KOPT-K1 (cell line): ENCODE measurements around the gene LRRC3C.
"Not testable (repeated sequence)": the region's sequence is repeated elsewhere in the genome, so short reads cannot be mapped to it uniquely, and the experiment has no call there.

ENCODE experiments used
- H3K27ac ChIP-seq: fragments of 200-600 bp; sonication (generic); 2 replicates; pipeline ENCODE4 v1.5.1; 2016; ENCODE audit warnings: antibody characterized with exemption, mild to moderate bottlenecking, low read depth, low read length; ENCODE audit not compliant: poor library complexity, severe bottlenecking
- H3K36me3 ChIP-seq: fragments of 200-600 bp; sonication (generic); 2 replicates; pipeline ENCODE4 v1.5.1; 2017; ENCODE audit warnings: antibody characterized with exemption, mild to moderate bottlenecking, low read length, moderate library complexity; ENCODE audit not compliant: insufficient read depth
- H3K9me3 ChIP-seq: fragments of 200-600 bp; sonication (generic); 2 replicates; pipeline ENCODE4 v1.5.1; 2017; ENCODE audit warnings: antibody characterized with exemption, low read length, mild to moderate bottlenecking; ENCODE audit not compliant: insufficient read depth, poor library complexity, severe bottlenecking

LRRC3C gene

DNA sequence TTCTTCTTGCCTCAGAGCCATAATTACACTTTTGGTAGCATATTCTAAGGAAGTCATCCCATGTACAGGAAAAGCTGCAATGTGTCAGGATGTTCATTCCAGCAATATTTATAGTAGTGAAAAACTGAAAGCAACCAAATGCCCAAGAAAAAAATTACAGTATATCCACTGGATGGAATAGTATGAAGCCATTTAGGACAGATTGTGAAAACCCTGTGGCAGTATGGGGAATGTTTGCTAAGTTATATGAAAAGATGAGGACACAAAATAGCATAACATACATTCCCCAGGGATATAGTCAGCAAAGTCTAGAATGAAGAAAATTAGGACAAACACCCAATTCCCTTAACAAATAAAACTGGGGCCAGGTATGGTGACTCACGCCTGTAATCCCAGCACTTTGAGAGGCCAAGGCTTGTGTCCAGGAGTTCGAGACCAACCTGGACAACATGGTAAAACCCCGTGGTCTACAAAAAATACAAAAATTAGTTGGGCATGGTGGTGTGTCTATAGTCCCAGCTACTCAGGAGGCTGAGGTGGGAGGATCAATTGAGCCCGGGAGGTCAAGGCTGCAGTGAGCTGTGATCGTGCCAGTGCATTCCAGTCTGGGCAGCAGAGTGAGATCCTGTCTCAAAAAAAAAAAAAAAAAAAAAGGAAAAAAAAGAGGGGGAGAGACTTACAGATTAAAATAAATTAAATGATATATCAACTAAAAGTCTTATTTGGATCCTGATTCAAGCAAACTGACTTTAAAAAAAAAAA, 2.3 kb downstream of the LRRC3C start:
- no peak overlapping the region for H3K27ac ChIP-seq
- no peaks in the 10 kb centered on the region for H3K9me3 ChIP-seq
- peaks cover 8% of the 10 kb centered on the region for H3K36me3 ChIP-seq

DNA sequence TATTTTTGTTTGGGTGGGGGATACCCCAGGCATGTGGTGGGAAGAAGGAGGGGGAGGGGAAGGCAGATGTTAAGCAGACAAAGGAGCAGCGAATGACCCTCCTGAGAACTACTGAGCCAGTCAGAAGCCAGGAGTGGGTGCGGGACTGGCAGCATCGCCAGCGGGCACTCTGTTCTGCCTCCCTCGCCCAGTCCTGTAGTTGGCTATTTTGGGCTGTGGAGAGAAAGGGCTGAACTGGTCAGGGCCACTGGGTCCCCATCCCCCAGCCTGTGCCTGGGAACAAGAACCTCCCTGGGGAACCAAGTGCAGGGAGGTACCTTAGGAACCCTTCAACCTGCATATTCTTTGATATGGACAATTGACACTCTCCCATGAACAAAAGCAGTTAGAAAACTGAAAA, 6.4 kb downstream of the LRRC3C start:
- Histone ChIP-seq H3K27ac (no peak overlapping the region), H3K36me3 (no peaks in the 10 kb centered on the region), H3K9me3 (no peaks in the 10 kb centered on the region)

DNA sequence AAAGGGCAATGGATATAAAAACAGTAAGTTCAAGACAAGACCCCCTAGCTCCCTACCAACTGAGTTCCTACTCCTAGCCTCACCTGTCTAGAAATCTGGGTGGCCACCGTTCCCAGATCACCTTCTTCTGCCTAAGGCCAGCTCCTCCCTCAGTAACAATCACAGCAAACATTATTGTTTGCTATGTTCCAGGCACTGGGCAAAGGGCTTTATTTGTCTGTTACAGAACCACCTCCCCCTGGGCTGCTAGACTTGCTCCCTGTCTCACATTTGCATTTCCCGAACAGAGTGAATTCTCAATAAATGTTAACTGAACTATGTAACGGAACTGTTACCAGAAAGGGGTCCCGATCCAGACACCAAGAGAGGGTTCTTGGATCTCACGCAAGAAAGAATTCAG, 6.8 kb downstream of the LRRC3C start:
- Histone ChIP-seq H3K9me3 (no peaks in the 10 kb centered on the region), H3K27ac (no peak overlapping the region), H3K36me3 (no peaks in the 10 kb centered on the region)

DNA sequence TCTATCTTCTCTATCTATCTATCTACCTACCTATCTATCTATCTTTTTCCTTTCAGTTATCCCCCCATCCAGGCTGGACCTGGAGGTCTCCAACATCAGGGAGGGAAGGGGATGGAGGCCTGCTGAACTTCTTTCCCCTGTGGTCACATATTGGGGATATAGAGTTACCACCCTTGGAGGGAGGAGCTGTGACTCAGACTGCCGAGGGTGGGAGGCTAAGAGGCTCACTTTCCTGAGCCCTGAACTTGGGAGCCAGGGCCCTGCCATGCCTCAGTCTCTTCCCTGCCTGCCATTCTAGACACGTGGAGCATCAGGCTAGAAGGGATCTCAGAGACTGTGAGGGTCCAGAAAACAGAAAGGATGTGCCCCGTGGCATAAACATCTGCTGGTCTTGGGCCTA, 8.4 kb downstream of the LRRC3C start:
- Histone ChIP-seq H3K9me3 (no peaks in the 10 kb centered on the region), H3K27ac (no peak overlapping the region), H3K36me3 (no peaks in the 10 kb centered on the region)

DNA sequence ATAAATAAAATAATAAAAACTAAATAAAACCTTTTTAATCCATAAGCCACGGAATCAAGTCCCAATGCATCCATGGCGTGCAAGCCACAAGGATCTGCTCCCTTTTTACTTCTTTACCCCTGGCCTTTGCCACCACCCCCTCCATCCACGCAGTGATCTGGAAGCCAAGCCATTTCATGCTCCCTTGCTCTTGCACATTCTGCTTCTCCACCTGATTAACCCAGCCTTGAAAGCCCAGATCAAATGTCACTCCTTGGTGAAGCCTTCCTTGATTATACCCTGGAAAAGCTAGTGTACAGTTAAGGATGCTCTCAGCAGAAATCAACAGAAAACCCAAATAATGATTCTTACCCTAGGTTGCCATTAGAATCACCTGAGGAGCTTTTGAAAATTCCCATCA, 9.9 kb downstream of the LRRC3C start:
- no peak overlapping the region for H3K27ac ChIP-seq
- no peaks in the 10 kb centered on the region for H3K36me3 ChIP-seq
- H3K9me3 ChIP-seq, result no peaks in the 10 kb centered on the region

DNA sequence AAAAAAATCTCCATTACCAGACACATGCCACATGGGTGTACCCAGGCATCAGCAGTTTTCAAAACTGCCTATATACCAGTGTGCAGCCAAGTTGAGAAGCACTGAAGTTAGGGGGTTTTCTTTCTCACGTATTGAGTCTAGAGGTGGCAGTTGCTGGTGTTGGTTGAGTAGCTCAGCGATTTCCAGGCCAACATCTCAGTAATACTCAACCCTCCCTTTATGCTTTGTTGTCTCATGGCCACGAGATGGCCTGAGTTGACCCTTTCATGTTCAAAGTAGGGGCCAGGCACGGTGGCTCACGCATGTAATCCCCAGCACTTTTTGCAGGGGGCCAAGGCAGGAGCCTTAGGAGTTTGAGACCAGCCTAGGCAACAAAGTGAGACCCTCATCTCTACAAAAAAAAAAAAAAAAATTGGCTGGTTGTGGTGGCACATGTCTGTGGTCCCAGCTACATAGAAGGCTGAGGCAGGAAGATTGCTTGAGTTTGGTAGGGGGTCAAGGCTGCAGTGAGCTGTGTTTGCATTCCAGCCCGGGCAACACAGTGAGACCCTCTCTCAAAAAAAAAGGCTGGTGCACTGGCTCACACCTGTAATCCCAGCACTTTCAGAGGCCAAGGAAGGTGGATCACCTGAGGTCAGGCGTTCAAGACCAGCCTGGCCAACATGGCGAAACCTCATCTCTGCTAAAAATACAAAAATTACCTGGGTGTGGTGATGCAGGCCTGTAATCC, 10.8 kb downstream of the LRRC3C start:
- Histone ChIP-seq H3K9me3 (no peaks in the 10 kb centered on the region), H3K36me3 (no peaks in the 10 kb centered on the region), H3K27ac (no peak overlapping the region)

DNA sequence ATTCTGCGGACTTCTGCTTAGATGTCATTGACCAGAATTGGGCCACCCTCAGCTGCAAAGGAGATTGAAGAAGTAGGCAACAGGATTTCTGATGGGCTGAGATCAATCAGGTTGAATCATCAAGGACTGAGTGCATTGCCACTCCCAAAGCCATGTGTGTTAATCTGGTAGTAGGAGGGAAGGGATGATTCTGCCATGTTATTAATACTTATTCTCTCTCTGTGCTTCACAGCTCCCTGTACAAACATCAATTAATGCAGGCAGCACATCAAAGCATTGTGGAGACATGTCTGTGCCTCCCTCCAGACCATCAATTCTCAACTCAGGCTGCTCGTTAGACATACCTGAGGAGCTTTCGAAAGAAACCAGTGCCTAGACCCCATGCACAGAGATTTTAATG, 11.6 kb downstream of the LRRC3C start:
- Histone ChIP-seq H3K27ac (no peak overlapping the region), H3K36me3 (no peaks in the 10 kb centered on the region), H3K9me3 (no peaks in the 10 kb centered on the region)

DNA sequence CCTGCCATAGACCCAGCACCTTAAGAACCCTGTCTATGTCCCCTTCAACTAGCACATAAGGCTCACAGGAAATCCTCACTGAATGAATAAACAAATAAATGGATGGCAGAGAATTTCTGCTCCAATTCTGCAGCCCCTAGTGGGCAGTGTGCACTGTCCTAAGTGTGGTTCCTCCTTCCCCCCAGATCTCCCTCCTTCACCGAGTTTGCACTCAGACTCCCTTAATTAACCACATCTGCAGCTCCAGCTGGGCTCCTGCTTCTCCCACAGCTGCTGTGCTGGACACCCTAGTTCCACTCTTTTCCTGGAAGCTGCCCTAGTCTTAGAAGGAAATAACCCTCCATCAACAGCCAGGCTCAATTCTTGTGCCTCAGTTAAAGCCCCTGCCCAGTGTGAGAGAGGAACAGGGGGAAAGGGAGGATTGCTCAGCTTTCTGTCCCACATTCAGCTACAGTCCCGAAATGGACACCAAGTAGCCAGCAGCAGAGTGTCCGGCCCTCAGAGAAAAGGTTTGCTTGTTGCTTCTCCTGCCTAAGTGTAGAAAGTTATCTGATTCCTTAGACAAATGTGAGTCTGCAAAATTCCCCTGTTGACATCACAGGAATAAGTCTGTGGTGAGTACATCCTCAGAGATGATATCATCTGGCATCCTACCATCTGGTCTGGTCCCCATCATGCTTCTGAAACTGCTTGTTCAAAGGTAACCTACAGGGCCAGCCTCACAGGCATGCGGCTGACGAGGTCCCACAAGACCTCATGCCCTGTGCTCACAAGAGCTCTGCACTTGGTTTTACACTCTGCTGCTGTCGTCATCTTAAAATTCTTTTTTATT, 12.3 kb downstream of the LRRC3C start:
- Histone ChIP-seq H3K9me3 (no peaks in the 10 kb centered on the region), H3K27ac (peak overlapping the region; percentile 17), H3K36me3 (no peaks in the 10 kb centered on the region)

DNA sequence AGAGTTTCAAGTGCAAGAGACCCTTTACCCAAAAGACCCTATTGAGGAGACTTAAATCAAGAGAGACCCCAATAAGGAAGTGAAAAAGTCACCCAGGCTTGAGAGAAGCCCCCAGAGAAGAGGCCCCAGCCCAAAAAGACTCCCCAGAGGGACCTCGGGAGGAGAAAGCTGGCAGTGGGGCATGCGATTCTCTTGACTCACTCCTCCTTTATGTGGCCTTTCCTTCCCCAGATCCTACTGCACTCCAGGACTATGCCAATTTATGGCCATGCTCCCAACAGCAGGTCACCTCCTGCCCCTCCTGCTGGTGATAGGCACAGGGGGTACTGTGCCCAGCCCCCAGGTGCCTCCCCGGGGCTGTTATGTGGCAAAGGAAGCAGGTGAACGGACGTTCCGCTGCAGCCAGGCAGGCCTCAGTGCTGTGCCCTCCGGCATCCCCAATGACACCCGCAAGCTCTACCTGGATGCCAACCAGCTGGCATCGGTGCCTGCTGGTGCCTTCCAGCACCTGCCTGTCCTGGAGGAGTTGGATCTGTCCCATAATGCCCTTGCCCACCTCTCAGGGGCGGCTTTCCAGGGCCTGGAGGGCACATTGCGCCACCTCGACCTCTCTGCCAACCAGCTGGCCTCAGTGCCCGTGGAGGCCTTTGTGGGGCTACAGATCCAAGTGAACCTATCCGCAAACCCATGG, 16.3 kb downstream of the LRRC3C start:
- Histone ChIP-seq H3K9me3 (no peaks in the 10 kb centered on the region), H3K27ac (no peak overlapping the region), H3K36me3 (no peaks in the 10 kb centered on the region)

DNA sequence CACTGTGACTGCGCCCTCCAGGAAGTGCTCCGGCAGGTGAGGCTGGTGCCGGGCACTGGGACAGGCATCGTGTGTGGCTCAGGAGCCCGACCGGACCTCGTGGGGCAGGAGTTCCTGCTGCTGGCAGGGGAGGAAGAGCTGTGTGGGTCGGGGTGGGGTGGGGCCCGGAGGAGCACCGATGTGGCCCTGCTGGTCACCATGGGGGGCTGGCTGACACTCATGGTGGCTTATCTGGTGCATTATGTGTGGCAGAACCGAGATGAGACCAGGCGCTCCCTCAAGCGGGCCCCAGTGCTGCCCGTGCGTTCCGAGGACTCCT, 16.8 kb downstream of the LRRC3C start:
- H3K36me3 ChIP-seq, result no peaks in the 10 kb centered on the region
- H3K27ac ChIP-seq, result no peak overlapping the region
- no peaks in the 10 kb centered on the region for H3K9me3 ChIP-seq

DNA sequence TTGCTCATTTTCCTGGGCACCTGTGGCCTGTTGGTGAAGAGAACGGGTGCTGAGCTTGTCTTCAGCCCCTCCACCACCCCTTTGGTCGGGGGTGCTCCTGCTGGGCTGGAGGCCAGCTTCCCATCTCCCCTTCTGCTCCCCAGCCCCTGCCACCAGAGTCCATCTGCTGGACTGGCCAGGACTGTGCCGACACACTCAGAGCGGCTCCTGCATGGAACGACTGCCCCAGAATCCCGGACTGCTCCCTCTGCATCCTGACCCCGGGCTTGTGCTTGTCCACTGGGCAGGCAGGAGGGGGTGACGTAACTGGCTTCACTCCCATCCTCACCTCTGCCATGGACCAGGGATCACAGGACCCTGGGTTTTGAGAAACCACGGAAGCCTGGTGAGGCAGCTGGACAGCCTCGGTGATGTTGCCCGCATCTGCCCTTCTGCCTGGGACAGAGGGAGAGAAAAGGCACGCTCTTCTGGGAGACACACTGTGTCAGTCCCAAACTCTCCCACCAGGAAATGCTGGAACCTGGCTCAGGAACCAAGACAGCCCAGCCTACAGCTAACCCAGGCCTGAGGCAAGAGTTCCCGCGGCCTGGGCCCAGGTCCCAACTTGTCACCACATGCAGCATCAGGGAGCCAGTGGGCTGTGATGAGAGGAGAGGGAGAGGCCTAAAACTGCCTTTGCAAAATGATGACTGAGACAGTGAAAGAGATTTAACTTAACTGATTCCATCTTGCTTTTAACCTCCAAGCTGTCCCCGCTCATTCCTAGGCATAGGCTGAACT, 19.2 kb downstream of the LRRC3C start:
- peak overlapping the region; percentile 39 for H3K27ac ChIP-seq
- H3K36me3 ChIP-seq, result no peaks in the 10 kb centered on the region

DNA sequence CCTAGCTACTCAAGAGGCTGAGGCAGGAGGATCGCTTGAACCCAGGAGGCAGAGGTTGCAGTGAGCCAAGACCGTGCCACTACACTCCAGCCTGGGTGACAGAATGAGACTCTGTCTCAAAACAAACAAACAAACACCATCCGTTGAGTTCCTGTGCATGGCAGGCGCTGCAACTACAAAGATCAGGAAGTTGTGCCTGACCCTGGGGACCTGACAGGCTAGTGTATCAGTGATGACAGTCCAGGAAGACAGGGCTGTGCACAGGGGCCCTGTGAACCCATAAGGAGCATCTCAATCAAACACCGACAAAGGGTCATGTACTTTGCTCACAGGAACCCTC, 20.9 kb downstream of the LRRC3C start:
- H3K27ac ChIP-seq, result peak overlapping the region; percentile 39
- H3K36me3 ChIP-seq, H3K9me3 ChIP-seq: not testable (repeated sequence)

More for the DNA sequence above, 19.2 kb downstream of the LRRC3C start:
- H3K9me3 ChIP-seq, result no peaks in the 10 kb centered on the region

DNA sequence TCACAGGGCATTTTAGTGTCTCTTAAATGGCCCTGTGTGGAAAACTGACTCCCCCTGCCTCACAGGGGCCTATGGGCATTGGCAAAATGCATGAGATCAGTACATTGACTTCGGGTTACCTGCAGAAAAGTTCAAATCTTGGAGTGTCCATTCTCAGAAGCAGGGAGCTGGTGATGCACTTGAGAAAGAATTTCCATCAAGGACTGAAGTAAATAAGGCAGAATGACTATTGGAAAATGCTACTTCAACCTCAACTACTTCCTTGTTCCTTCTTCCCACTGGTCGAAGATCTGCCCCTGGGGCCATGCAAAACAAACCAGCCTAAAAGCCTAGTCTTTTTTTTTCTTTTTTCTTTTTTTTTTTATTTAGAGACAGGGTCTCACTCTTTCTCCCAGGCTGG, 21.5 kb downstream of the LRRC3C start:
- no peaks in the 10 kb centered on the region for H3K9me3 ChIP-seq
- peak overlapping the region; percentile 39 for H3K27ac ChIP-seq
- H3K36me3 ChIP-seq, result no peaks in the 10 kb centered on the region

DNA sequence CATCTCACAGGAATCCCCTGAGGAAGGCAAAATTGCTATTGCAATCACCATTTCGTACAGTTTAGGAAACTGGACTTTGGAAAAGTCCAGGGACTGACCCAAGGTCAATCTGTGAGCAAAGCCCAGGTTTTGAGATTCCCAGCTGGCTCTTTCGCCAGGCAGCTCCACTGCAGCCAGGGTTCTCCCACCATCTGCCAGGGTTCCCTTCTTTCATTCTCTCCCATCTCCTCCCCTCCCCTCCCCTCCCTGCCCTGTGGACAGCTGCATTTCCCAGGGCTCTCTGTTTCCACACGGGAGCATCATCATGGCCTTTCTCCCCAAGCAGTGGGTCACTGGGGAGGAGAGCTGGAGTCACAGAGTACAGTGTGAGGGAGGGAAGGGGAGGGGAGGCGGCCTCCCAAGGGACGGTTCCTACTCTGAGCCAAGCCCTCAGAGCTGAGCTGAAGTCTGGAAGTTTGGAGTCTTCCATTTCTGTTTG, 23.4 kb downstream of the LRRC3C start:
- Histone ChIP-seq H3K27ac (no peak overlapping the region), H3K9me3 (no peaks in the 10 kb centered on the region), H3K36me3 (no peaks in the 10 kb centered on the region)
